EL (cell line): Measurements from ENCODE around the gene YES1.

Source experiments
- DNase-seq: peaks from one replicate; pipeline ENCODE4 v3.0.0-alpha.2; 2016

The YES1 gene

GRCh38 chr18:681985-682384 is 130.1 kb downstream of the YES1 start:
- no peak for DNase-seq

GRCh38 chr18:680392-680791 is 131.7 kb downstream of the YES1 start:
- no peak for DNase-seq

GRCh38 chr18:679516-679915 is 132.5 kb downstream of the YES1 start:
- DNase-seq = no peak

- DNase-seq = no peak
Measured at GRCh38 chr18:678482-679182, 133.4 kb downstream of the YES1 start.

- DNase-seq = no peak
Measured at GRCh38 chr18:677951-678381, 134.1 kb downstream of the YES1 start.

- no peak for DNase-seq
Measured at GRCh38 chr18:677145-677544, 134.9 kb downstream of the YES1 start.

GRCh38 chr18:676736-677135 is 135.3 kb downstream of the YES1 start:
- no peak for DNase-seq

GRCh38 chr18:676069-676468 is 136.0 kb downstream of the YES1 start:
- no peak for DNase-seq

GRCh38 chr18:675307-675706 is 136.7 kb downstream of the YES1 start:
- DNase-seq = no peak

GRCh38 chr18:673769-674168 is 138.3 kb downstream of the YES1 start:
- DNase-seq = no peak

- no peak for DNase-seq
Measured at GRCh38 chr18:673317-673716, 138.7 kb downstream of the YES1 start.
